ENCODE data around the gene SLC25A15.
"Not testable (repeated sequence)": the region's sequence is repeated elsewhere in the genome, so short reads cannot be mapped to it uniquely, and the experiment has no call there.

Gene SLC25A15

DNA sequence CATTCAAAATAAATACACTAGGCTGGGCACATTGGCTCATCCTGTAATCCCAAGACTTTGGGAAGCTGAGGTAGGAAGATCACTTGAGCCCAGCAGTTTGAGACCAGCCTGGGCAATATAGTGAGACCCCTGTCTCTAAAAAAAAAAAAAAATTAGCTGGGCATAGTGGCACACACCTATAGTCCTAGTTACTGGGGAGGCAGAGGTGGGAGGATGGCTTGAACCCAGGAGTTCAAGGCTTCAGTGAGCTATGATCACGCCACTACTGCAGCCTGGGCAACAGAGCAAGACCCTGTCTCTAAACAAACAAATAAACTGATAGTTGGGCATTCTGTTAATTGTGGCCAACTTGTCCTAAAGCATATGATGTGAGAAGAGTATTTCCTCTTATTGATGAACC is 6.4 kb upstream of the SLC25A15 start:
- not testable (repeated sequence) for DNase-seq

GRCh38 chr13:40784540-40784939 is 4.9 kb upstream of the SLC25A15 start:
- DNase-seq, result no peak

- peak; percentile 37 for DNase-seq
Observed at GRCh38 chr13:40786568-40786996, 2.8 kb upstream of the SLC25A15 start.

DNA sequence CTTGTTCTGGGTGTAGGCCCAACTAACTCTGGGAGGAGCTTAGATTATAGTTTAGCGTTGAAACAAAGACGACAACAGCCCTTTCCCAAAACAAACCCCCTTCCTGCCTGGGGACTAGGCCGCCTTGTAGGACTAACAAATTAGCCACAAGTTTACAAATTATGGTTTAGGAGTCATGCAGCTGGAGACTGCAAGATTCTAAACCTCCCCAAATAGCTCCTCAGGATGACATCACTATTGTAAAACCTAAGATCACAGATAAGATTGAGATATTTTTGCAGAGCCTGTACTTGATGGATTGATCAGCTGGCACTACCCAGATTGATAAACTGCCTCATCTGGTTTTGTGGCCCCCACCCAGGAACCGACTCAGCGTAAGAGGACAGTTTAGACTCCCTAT is 2.3 kb upstream of the SLC25A15 start:
- DNase-seq, result no peak

GRCh38 chr13:40788540-40789274 is 704 bp upstream of the SLC25A15 start:
- not testable (repeated sequence) for DNase-seq

- no peak for DNase-seq
Observed at GRCh38 chr13:40790154-40790616, 774 bp downstream of the SLC25A15 start.

- DNase-seq, result no peak
Observed at GRCh38 chr13:40792284-40793051, 3.1 kb downstream of the SLC25A15 start.

GRCh38 chr13:40793339-40793738 is 3.9 kb downstream of the SLC25A15 start:
- no peak for DNase-seq

- no peak for DNase-seq
Observed at GRCh38 chr13:40794414-40795368, 5.3 kb downstream of the SLC25A15 start.

DNA sequence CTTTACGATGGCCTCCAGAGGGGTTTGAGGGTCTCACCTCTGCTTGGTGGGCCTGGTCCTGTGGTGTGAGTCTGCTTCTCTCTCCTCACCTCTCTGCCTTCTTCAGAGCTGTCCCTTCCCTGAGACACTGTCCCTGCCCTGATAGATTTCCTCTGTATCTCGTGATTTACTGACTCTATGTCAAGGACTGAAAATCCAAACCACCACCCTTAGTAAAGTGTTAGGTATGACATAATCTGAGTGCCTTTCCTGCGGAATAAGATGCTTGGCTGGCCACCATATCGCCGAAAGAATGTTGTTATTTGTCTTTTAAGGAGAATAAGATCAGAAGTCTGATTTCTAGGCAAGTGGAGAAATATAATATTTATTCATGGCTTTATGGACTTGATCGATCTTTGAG is 7.2 kb downstream of the SLC25A15 start:
- no peak for DNase-seq

GRCh38 chr13:40798380-40798779 is 9.0 kb downstream of the SLC25A15 start:
- no peak for DNase-seq

DNA sequence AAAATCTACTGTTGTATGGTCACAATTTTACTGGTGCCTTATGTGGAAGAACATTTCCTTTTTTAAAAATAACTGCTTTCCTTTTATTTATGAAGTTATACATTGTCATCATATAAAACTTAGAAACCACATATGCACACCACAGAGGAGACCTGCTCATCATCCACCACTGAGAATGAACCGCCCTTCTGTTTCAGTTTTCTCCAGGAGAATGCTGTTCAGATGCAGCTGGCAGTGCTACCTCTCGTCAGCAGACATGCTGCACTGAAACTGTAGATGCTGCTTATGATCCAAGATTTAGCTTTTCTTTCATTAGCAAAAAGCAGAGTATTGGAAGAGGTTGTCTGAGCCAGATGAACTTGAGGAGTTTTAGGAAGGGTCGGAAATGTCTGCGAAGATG is 10.1 kb downstream of the SLC25A15 start:
- DNase-seq, result no peak

GRCh38 chr13:40800559-40800958 is 11.1 kb downstream of the SLC25A15 start:
- no peak for DNase-seq

DNA sequence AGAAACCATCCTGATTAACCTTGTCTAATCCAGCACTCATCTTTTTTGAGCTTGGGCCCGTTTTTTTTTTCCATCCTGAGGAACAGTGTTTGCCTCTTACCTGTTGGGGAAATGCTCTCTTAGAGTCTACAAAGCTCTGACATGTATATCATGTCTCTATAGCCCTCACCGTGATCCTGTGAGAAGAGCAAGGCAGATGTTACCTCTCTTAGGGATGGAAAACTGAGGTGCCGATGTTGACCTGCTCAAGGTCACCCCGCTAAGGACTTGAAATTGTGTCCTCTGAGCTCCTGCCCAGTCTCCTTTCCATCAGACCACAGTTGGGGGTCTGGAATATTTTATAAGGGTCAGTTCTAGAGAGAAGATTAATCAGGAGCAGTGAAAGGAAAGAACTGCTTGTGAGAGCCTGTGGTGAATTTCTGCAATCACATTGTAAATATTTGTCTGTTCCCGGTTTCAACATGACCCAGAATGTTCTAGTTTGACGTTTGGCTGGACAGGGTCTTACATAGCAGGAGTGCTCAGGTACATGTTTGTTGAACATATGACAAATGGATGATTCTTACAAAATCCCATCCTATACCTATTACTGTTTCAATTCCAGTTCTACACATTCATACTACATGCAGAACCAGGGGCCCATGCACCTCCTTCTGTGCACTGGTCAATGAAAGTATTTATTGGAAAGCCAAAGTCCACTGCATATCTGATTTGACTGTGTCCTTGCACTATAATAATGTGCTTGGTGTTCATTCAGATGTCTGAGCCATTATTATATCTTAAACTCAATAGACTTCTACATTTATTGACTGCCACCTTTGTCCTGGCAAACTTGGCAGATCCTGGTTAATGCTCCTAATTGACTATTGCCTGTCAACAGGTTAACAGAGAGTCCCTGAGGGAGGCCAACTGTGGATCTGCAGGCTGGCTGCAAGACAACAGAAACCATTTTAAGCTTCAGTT is 12.1 kb downstream of the SLC25A15 start:
- no peak for DNase-seq

- DNase-seq, result no peak
Observed at GRCh38 chr13:40803316-40803715, 13.9 kb downstream of the SLC25A15 start.

- no peak for DNase-seq
Observed at GRCh38 chr13:40806241-40806640, 16.8 kb downstream of the SLC25A15 start.

- DNase-seq, result no peak
Observed at GRCh38 chr13:40809471-40809870, 20.1 kb downstream of the SLC25A15 start.

DNA sequence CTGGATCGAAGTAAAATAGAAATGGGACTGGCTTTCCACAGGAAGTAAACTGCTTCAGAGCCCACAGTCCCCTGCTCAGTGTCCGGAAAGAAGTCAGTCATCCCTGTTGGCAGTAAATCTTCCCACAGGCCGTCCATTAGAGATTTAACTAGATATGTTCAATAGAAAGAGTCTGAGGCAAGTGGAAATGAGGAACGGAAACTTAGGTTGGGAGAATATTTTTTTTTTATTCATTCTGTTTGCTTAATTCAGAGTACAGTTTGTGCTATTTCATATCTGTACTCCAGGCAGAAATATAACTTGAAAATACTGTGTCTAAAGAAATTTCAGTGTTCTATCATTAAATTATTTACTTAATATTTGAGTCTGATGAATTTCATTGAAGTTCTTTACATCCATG is 22.7 kb downstream of the SLC25A15 start:
- no peak for DNase-seq

DNA sequence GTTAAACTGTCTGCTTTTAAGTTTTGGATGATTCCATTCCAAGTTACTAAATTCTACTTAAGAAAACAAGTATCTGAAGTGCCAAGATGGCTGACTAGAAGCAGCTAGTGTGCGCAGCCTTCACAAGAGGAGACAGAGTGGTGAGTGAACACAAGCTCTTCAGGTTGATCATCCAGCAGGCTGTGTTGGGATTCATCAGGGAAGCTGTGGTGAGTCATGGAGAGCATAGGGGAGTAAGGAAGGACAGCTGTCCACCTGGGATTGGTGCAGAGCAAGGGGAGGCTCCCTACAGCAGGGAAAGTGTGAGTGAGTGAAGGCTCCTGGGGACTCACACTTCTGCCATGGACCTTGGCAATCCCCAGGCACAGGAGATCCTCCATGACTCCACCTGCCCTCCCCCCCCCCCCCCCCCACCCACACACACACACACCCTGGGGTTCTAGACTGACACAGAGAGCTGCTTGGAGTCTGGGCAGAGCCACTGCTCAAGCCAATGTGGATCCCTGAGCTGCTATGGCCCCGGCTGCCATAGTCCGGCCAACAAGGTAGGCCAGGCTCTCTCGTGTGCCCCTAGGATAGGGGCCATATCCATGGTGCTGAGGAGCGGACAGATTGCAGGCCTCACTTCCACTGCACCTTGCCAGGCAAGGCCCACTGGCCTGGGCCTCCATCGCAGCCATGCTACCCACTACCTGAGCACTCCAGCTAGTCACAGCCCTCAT is 23.5 kb downstream of the SLC25A15 start:
- DNase-seq, result no peak

DNA sequence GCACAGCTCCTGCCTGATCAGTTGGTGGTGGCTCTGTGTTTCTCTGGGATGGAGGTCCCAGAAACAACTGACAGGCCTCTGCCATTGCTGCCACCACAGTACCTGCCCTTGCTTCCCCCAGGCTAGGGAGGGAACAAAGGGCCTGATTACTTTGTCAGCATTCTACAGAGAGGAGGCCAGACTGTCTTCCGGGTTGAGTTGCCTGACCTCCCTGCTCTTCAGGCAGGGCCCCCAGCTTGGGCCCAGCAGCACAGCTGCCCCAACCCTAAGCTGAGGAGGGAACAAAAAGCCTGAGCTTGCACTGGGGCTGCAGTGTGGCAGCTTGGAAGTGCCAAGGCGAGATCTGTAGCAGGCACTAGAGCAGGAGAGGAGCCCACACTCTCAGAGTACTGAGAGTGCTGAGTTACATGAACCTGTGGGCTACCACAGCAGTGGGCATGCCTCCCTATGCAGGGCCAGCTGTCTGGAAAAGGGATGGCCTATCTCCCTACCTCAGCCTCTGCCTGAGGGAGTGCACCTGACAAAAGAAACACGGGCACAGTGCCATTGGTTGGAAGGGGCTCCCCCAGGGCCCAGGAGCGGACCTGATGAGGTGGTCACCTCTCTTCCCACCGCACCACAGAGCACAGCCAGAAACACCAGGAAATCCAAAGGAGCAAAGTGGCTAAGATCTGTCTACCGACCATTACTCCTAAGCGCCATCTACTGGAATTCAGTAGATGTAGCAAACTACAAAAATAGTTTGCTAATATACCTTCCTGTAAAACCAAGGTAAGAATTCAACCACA is 24.4 kb downstream of the SLC25A15 start:
- no peak for DNase-seq
